Hematopoietic multipotent progenitor cell treated with erythropoietin and hydrocortisone succinate and interleukin-3 and kit ligand, for 15 days (in vitro differentiated cells): Measurements from ENCODE around the gene MRRF.

Experiments used
- DNase-seq: peaks from one replicate; pipeline ENCODE4 v3.0.0-alpha.2; 2015; ENCODE audit warnings: low spot score

Gene MRRF

DNA sequence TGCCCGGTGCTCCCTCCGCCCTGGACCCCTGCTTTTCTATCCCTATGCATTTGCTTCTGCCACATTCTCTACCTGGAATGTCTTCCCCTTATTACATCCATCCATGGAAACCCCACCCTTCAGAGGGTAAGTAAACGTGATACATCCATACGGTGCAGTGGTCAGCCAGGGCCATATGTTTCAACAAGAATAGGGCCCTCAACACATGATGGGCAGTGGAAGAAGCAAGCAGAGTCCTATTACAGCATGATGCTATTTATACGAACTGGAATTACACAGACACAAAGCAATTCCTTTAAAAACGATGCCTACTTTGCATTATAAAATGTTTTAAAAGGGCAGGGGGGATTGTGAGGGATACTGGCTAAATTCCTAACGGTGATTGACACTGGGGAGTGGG, 68.0 kb downstream of the MRRF start:
- peak; percentile 43 for DNase-seq

DNA sequence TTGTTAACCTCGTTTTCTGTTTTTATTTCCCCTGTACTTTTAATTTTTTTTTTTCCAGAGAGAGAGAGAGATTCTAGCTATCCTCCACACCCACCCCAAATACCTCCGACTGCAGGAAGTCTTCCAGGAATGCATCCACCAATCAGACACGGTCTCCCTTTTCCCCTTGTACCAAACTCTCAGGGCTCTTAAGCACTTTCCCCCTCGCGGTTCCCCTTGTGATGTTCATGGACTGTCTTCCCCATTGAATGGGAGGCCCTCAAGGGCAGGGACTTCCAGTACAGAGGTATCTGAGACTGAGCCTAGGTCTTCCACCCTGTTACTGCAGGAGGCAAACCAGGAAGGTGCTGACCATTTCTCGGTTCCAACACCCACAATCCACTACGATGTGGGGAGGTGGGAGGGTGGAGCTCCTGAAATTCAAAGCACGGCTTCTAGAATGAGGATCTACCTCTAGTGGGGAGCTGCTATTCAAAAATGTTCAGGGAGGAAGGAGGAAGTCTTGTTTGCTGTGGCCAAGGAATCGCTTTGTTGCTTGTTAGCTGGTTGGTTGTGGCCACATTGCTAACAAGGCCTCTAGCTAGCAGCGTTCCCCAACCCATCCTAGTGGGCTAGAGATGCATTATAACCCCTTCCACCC, 68.6 kb downstream of the MRRF start:
- DNase-seq = peak; percentile 26

DNA sequence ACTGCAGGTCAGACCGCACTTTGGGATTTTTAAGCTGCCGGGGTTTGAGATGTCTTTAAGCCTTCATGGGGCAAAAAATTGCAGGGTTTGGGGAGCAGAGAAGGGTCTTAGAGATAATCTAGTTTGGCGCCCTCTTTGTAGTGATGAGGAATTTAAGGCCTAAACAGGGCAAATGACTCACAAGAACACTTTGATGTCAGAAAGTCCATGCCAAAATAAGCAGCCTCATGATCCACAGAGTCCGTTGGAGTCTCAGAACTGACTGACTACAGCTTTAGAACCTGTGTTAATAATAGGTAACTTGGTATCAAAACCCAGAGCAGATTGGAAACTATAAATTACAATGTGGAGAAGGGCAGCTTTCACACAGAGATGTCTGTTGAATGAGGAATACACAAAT, 70.2 kb downstream of the MRRF start:
- DNase-seq = peak; percentile 29

DNA sequence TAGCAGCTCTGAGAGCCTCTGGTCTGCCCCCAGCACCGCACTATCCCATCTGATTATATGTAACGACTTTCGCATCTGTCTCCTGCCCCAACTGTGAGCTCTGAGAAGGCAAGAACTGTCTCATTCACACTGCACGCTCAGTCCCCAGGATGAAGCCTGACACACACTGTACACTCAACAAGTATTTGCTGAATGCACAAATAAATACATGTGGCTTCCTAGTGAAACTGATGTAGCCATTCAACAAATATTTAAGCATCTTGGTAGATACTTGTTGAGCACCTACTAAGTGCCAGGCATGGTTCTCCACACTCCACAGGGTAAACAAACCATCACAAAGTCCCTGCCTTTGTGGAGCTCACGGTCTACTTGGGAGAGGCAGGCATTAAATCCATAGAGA, 71.5 kb downstream of the MRRF start:
- DNase-seq = no peak

DNA sequence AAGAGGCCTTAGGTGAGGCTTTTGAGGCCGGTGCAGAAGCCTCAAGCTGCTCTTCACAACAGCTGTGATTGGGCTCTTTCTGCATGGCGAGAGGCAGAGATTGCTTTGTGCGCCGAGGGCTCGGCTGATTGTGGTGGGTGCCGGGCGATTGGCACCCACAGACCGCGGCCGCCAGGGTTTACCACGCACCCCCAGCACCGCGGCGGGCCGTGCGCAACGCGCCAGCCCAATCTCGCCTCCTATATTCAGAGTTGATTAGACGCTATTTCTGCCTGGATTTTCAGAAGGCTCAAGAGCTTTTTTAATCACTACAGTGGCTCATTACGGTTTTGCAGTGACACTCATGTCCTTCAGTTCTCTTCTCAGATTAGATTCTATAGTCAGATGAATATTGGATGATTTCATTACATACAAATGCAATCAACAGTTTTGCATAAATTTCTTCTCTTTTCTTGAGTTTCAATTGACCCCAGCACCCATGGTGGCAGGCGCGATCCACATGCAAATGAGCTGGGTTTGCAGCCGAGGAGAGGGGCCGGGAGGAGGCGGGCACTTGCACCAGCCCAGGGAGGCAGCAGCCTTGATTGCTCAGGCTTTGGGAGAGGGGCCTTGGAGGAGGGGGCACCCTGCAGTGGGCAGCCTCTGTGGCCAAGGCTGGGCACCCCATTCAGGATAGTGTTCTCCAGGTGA, 72.3 kb downstream of the MRRF start:
- DNase-seq = no peak

DNA sequence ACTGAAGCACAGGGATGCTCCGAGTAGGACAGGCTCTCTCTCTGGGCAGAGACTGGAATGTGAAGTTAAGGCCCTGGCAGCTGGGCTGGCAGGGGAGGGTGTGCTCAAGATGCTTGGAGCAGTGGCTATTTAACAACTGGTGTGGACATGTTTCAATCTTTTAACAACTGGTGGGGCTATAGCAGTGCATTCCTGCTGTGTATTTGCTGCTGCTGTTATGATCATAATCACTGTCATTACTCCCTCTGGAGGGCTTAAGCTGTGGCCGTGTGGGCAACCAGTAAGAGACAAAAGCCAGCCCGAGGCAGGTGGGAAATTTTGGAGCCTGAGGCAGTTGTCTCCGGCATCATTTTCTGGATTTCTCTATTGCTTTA, 72.9 kb downstream of the MRRF start:
- no peak for DNase-seq

DNA sequence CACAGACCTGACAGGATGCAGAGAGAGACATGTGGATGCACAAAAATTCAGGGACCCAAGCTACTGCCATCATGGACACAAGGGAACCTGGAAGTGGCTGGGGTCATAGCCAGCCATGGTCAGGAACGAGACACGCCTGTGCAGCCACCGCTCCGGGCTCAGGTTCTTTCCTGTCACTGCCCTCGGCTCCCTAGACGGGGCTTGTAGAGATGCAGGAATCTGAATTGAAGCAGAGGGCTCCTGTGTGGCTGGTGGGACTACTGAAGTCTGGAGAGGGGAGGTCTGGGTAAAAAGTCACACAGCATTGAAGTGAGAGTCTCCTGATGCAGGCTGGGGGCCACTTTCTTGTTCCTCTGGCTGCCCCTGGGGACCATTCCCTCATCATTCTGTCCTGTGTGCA, 73.9 kb downstream of the MRRF start:
- DNase-seq = no peak

DNA sequence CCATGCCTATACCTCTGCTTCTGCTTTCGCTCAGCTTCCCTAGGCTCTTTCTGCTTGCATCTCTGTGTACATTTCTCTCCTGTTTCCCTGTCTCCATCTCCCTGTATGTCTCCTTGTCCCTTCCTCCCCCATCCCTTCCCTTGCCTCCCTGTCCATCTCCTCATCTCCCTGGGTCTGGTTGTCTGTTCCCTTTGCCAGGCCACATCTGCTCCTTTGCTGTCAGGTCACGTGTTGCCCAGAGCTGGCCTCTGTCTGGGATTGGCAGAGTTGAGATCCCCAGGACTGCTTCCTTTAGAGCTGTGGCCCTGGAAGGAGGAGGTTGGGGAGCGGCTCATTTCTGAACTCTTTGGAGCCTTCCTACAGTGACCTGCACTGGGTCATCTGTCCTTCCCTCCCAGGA, 74.3 kb downstream of the MRRF start:
- no peak for DNase-seq

DNA sequence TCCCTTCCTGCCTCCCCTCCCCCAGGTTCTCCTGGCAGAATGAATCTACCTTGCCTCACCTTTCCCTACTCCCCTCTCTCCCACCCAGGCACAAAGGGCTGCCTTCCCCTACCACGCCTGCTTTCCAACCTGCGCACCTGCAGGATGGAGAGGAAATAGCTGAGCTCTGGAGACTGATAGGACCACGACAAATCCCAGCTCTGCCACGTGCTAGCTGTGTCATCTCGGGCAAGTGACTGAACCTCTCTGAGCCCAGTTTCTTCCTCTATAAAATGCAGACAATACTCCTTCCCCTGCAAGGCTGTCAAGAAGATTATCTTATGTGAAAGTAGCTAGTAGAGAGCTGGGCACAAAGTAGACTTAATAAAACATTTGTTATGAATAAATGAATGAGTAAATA, 74.9 kb downstream of the MRRF start:
- no peak for DNase-seq

DNA sequence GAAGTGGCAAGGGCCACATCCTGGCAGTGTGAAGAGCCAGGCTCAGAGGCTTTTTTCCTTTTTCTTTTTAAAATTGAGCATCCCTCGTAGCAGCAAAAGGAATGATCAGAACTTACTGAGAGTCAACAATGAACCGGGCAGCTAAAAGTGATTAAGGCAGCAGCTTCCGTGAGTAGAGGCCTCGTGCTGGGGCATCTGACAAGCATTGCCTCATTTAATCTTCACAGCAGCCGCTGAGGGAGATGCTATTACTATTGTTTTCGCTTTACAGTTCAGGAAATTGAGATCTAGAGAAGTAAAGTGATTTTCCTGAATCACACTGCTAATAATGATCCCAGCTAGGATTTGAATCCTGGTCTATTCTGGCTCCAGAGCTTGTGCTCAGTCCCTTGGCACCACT, 75.5 kb downstream of the MRRF start:
- no peak for DNase-seq

DNA sequence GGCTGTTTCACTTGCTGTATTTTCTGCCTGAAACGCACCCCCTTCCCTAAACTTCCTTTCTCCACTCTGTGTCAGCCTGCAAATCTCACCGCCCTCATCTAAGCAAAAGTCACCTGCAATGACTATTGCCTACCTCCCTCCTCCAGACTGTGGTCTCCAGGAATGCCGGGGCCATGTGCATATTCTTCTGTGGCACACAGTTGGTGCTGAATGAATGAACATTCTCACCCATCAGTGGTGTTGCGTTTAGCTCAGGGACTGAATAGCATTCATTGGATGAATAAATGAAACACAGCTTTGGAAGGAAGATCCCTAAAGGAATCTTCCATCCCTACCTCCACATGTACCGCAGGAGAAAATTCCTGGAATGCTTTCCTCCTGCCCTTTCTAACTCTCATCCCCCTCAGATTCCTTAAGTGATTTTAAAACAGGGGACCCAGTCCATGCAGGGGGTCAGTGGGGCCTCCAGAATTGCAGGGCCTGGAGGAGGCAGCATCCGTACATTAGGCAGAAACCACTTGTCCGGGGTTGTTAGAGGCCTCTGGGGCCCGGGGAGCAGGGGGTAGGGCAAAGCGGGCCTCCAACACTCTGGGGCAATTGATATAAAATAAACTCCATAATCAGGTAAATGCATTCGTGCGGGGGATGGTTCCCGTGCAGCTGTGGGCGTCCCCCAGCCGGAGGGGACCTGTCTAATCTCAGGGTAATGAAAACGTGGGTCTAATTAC, 77.8 kb downstream of the MRRF start:
- DNase-seq = no peak

DNA sequence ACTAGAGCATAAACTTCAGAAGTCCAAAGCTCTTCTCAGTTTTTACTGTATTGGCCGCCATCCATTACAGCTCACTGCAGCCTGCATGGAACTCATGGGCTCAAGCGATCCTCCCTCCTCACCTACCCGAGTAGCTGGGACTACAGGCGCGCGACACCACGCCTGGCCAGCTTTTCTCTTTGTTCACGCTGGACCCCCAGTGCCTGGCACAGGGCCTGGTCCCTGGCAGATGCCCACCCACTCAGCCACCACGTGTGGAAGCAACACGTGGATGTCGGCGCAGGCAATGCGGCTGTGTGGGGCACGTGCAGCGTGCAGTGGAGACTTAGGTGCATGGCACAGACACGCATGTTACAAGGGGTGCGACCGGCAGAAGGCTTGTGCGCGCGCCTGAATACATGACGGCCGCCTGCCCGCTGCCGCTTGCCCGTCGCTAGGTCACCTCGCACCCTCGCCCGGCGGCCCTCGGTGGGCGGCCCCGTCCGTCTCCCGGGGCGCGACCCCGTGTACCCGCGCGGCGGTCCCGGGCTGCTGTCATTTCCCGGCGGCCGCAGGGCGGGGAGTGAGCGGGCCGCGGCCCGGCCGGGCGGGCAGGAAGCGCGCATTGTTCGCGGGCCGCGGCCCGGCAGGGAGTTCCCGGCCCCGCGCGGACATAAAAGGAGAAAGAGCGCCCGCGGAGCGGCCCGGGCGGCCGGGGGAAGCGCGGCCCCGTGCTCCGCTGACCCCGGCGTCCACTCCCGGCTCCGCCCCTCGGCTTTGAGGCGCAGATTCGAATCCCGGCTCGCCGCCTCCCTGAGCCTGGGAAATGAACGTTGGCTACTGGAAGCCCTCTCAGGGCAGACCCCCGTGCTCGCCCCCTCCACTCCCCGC, 82.0 kb downstream of the MRRF start:
- no peak for DNase-seq

DNA sequence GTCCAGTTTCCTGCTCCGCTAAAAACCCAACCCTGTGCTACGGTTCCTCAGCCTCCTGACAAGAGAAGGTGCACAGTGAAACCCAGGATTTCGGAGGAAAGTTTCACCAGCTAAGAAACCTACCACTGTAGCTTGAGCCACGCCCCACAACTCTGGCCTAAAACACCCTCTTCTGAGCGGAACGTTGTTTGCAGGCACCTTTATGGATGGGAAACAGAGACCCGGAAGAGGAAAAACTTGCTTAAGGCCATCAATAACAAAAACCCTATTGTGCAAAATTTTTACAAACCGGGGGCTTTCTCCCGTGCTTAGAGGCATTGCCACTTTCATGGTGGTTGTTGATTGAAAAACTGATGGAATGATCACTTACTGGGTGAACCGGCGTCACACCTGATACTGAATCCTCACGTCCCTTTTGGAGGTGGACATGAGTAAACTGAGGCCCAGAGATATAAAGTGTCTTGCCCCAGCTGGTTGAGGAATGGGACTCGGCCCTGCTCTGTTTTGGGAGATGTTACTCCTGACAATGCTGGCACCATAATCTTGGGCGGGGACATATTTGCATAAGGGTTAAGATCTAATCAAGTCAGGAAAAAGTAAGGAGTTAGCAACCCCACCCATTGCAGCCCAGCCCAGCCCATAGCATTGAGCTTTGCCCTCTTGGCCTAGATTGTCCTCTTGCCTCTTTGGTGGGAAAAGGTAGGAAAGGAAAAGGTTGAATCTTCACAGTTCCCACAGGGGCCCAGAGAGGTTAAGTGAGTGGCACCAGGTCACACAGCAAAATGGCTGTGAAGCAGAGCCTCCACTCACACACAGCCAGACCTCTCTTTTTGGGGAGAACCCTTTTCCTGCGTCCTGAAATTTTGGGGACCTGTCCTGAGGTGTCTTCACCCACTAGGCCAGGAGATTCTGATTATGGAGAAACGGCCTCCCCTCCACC, 82.9 kb downstream of the MRRF start:
- DNase-seq = peak; percentile 79

DNA sequence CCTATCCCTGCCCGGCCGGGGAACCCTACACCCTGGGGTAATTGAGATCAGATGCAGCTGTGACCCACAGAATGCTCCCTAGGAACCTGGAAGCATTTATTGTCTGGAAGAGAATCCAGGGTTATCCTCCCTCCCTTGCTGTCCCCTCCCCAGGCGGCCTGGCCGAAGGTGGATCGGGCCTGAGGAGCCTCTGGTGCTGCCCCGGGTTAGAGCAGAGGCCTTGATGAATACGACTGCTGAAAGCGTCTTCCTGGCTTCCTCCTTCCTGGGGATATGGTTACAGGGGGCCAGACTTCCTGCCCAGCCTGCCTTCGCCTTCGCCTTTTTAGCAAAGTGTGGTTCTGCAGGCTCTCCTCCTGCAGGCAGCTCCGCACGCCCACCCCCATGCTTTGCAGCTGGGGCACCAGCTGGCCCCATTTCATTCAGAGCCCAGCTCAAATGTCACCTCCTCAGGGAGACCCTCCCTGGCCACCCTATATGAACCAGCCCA, 83.7 kb downstream of the MRRF start:
- DNase-seq = no peak

DNA sequence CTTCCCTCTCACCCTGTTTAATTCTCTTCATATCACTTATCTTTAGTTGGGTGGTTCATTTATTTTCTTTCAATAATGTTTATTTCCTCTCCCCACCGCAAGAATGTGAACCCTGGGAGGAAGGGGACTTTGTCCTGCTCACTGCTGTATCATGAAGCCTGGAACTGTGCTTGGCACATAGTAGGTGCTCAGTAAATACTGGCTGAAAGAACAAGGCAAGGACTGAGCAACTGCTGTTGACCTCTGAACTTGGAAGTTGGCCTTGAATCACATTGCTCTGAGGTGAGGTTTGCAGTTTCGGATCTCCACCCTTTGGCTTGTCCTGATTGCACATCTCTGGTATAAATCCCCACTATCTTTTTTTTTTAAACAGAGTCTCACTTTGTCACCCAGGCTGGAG, 84.1 kb downstream of the MRRF start:
- DNase-seq = no peak

DNA sequence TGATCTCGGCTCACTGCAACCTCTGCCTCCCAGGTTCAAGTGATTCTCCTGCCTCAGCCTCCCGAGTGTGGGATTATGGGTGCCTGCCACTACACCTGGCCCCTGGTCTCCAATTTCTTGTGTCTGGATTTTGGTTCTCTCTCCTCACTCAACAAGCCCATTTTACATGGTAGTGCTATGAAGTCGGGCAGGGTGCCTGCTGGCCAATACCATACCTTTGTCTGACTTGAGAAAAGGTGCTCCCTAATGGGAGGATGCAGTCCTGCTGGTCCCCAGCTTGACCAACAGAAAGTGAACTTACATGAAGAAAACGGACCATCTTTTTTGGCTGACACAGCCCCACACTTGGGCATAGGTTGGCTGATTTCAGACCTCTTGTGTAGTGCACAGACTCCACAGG, 84.5 kb downstream of the MRRF start:
- DNase-seq = no peak

DNA sequence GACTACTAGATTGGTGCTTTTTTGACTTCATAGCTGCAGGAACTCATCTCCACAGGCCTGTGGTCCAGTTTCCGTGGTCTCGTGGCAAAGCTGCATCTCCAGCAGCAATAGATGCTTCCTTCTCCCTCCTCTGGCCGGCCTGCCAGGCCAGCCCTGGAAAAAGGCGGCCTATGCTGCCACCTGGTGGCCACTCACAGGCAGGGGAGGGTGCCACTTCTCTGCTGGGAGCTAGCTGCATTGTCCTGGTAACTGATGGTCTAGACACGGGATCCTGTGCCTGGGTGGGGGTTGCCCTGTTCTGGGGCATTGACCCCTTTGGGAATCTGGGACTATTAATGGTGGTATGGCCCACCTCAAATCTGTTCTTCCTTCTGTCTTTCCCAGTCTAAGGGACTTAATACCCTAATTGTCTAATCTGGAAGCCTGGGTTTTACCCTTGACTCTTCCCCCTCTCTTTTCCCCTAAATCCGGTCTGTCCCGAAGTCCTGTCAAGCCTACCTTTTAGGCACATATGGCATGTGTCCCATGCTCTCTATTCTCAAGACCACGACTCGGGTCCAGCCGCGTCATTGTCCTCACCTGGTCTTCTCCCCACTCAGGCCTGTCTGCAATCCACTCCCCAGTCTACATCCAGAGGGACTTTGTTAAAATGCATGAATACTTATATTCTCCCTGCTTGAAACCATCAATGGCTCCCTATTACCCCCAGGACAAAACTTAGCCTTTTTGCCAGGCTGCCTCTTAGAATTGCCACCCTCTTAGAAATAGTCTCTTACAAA, 86.1 kb downstream of the MRRF start:
- DNase-seq = peak; percentile 84

DNA sequence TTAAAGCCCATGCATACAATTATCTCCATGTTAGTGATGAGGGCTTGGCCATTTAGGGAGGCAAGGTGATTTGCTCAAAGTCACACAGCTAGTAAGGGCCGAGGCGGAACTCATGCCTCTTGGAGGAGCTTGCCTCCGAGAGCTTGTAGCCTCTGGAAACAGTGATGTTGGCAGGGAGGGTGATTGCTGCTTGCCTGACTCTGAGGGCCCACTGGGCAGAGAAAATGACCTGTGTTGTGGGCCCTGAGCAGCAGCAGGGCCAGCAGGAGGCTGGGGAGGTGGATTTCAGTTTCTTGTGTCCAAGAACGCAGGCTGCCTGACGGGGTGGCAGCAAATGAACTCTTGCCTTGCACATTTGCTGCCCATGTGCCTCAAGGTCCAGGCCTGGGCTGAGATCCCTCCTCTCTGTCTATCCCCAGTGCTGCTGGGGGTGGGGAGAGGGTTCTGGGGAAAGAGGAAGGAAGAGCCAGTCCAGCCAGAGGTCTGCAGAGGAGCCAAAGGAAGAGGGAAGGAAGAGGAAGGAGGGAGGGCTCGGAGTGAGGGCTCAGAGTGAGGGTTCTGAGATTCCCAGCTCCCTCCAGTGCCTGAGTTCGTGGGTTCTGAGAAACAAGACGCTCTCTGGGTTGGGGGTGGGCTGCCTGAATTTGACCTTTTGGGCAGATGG, 90.0 kb downstream of the MRRF start:
- DNase-seq = no peak

DNA sequence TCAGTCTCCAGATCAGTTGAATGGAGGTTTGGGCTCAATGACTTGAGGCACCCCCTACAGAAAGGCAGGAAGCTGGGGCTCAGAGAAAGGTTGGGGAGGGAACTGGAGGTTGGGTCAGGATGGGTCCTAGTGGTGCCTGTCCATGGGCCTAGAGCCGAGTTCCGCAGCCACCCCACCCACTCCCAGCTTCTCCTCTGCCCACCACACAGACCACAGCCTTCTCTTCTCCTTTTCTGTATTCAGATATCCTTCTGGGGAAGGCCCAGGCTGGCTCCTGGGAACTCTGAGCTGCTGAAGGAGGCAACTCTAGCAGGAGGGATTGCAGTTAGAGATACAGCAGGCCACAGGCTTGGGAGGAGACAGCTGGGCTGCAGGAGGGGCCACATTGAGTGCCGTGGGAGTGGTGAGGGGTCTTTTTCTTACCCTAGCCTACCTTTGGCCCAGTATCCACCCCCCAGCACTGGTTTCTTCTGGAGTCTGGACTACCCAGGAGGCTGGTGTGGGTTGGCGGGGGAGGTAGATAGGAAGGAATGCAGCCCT, 90.7 kb downstream of the MRRF start:
- no peak for DNase-seq

DNA sequence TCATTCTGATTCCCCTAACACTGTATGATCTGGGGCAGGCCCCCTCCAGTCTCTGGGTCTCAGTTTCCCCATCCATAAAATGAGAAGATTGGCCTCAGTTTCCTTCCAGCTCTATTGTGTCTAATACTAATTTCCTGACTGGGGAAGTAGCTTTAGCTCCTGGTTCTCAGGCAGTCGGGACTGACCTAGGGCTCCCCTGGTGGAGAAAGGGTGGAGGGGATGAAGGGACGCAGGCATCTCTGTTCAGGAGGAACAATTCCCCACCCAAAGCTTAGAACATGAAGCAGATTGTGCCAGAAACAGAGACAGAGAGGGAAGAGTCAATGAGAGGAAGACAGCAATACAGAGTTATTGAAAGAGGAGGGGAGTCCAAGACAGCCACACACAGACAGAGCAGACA, 91.9 kb downstream of the MRRF start:
- no peak for DNase-seq
